Omental fat pad (tissue), 4 donors: ENCODE data around the gene ZBTB5. TPM values are rescaled to one million over a fixed set of nuclear protein-coding genes. Genes with fewer than 3 reads are reported as not detected.

Experiments
- ATAC-seq: fragments of 150-250 bp; one replicate; pipeline ENCODE4 v1.9.1; 2016; ENCODE audit warnings: mild to moderate bottlenecking, moderate library complexity; ENCODE audit not compliant: low FRiP score
- DNase-seq: peaks from one replicate; pipeline ENCODE4 v3.0.0-alpha.2; 2019; ENCODE audit warnings: low spot score
- CTCF ChIP-seq, 3 donors: fragments of 450-650 bp; IDR thresholded peaks; one replicate each; pipeline ENCODE4 v1.5.1; 2016 to 2017; ENCODE audit warnings: antibody characterized with exemption in 3 of 3, mild to moderate bottlenecking in 3 of 3, moderate library complexity in 2 of 3
- total RNA-seq, 4 donors: library from RNA; depleted of rRNA; stranded (reverse); fragments of >200 nt; gene quantifications; one replicate each; pipeline ENCODE4 v1.1.0, GENCODE V29; 2016

The ZBTB5 gene
- total RNA-seq, 4 donors from 2014 or later: 7.4 to 8.7 (median 7.8) TPM

GRCh38 chr9:37417252-37417803, 47.9 kb downstream of the ZBTB5 start:
- TF ChIP-seq CTCF (IDR thresholded peaks at IDR 0.05): no peak
- no peak for DNase-seq
- ATAC-seq: no peak

GRCh38 chr9:37415011-37415719, 50.1 kb downstream of the ZBTB5 start:
- TF ChIP-seq CTCF (IDR thresholded peaks at IDR 0.05): peak in 1 of 3 donors; percentile 30
- peak; percentile 75 for ATAC-seq
- DNase-seq: peak; percentile 30

GRCh38 chr9:37414503-37414943, 50.7 kb downstream of the ZBTB5 start:
- DNase-seq (no peak), ATAC-seq (no peak)
- no peak for TF ChIP-seq CTCF (IDR thresholded peaks at IDR 0.05)

GRCh38 chr9:37413311-37413710, 51.9 kb downstream of the ZBTB5 start:
- ATAC-seq: no peak

GRCh38 chr9:37412431-37413151, 52.7 kb downstream of the ZBTB5 start:
- ATAC-seq (no peak), DNase-seq (no peak)
- no peak for TF ChIP-seq CTCF (IDR thresholded peaks at IDR 0.05)

More at GRCh38 chr9:37413311-37413710, 51.9 kb downstream of the ZBTB5 start:
- TF ChIP-seq CTCF (IDR thresholded peaks at IDR 0.05): no peak
- no peak for DNase-seq

- no peak for ATAC-seq
- TF ChIP-seq CTCF (IDR thresholded peaks at IDR 0.05): no peak
- no peak for DNase-seq
These were observed 54.1 kb downstream of the ZBTB5 start for GRCh38 chr9:37410969-37411785.
